IMR-90 (cell line): ENCODE data around the gene TFDP2. TPM values are rescaled to one million over a fixed set of nuclear protein-coding genes. Genes with fewer than 3 reads are reported as not detected.

Experiments
- ATAC-seq: fragments of 200-7000 bp; cut with Tn5 transposase; 2 replicates; pipeline ENCODE4 v1.9.1; 2020; ENCODE audit warnings: low read depth, mild to moderate bottlenecking, moderate library complexity
- BruUV-seq: library from RNA; stranded (reverse); fragments of 400-500 nt; replicated peaks from 2 replicates; lab custom pipeline; 2021; lab: Mats Ljungman, UMichigan
- CTCF ChIA-PET: fragments of 300-600 bp; formaldehyde crosslinking; extraction: SDS; loops from one replicate; lab custom pipeline; 2021; ENCODE audit warnings: antibody characterized with exemption; lab: Yijun Ruan, JAX
- POLR2A ChIA-PET: fragments of 300-600 bp; sonication (Branson Sonifier 250); formaldehyde crosslinking; loops from one replicate; lab custom pipeline; 2022; ENCODE audit warnings: antibody characterized with exemption; ENCODE audit not compliant: unreplicated experiment; lab: Charles Lee
- DNase-seq: peaks from one replicate; pipeline ENCODE4 v3.0.0; 2013
- H2AFZ ChIP-seq: replicated peaks from 2 replicates; pipeline ENCODE3; 2013; ENCODE audit warnings: low read length, mild to moderate bottlenecking; ENCODE audit not compliant: poor library complexity
- H2AK5ac ChIP-seq: 2 replicates; pipeline ENCODE4 v1.6.1; 2013; ENCODE audit warnings: low read depth, low read length, inconsistent platforms
- H2AK9ac ChIP-seq: replicated peaks from 2 replicates; pipeline ENCODE3; 2013; ENCODE audit warnings: mild to moderate bottlenecking, low read depth, low read length, moderate library complexity; ENCODE audit not compliant: poor library complexity
- H2BK120ac ChIP-seq: 2 replicates; pipeline ENCODE4 v1.6.1; 2013; ENCODE audit warnings: low read depth, low read length, inconsistent platforms
- H2BK15ac ChIP-seq: 3 replicates; pipeline ENCODE4 v1.6.1; 2013; ENCODE audit warnings: low read depth, low read length, inconsistent platforms
- H2BK20ac ChIP-seq: 2 replicates; pipeline ENCODE4 v1.6.1; 2013; ENCODE audit warnings: low read depth, mild to moderate bottlenecking, inconsistent platforms, low read length, moderate library complexity
- H2BK5ac ChIP-seq: 2 replicates; pipeline ENCODE4 v1.6.1; 2013; ENCODE audit warnings: mild to moderate bottlenecking, low read depth, low read length, inconsistent platforms; ENCODE audit not compliant: poor library complexity, severe bottlenecking
- H3K14ac ChIP-seq: replicated peaks from 2 replicates; pipeline ENCODE4 v1.6.1; 2013; ENCODE audit warnings: low read depth, low read length, inconsistent platforms
- H3K18ac ChIP-seq: 2 replicates; pipeline ENCODE4 v1.6.1; 2013; ENCODE audit warnings: low read depth, low read length, control low read depth
- H3K23ac ChIP-seq: 2 replicates; pipeline ENCODE4 v1.6.1; 2013; ENCODE audit warnings: low read depth, low read length, inconsistent platforms
- H3K27ac ChIP-seq: 2 replicates; pipeline ENCODE4 v1.5.1; 2013; ENCODE audit warnings: mild to moderate bottlenecking, control low read depth, low read length; ENCODE audit not compliant: insufficient read depth
- H3K27me3 ChIP-seq: 2 replicates; pipeline ENCODE4 v1.6.1; 2013; ENCODE audit warnings: low read length; ENCODE audit not compliant: control insufficient read depth, insufficient read depth
- H3K36me3 ChIP-seq: 2 replicates; pipeline ENCODE4 v1.6.1; 2013; ENCODE audit warnings: low read length, mixed read lengths; ENCODE audit not compliant: control insufficient read depth, insufficient read depth
- H3K4ac ChIP-seq: 2 replicates; pipeline ENCODE4 v1.6.1; 2013; ENCODE audit warnings: low read depth, low read length, inconsistent platforms
- H3K4me1 ChIP-seq: 2 replicates; pipeline ENCODE4 v1.6.1; 2013; ENCODE audit warnings: low read length, mixed read lengths; ENCODE audit not compliant: control insufficient read depth, insufficient read depth
- H3K4me2 ChIP-seq: 2 replicates; pipeline ENCODE4 v1.6.1; 2013; ENCODE audit warnings: low read depth, mild to moderate bottlenecking, control low read depth, low read length, moderate library complexity
- H3K4me3 ChIP-seq: 2 replicates; pipeline ENCODE4 v1.5.1; 2013; ENCODE audit warnings: low read depth, mild to moderate bottlenecking, control low read depth, low read length, moderate library complexity; ENCODE audit not compliant: insufficient read depth
- H3K56ac ChIP-seq: 2 replicates; pipeline ENCODE4 v1.6.1; 2013; ENCODE audit warnings: low read length, inconsistent platforms; ENCODE audit not compliant: insufficient read depth; ENCODE audit errors: extremely low read depth
- H3K79me1 ChIP-seq, 2 experiments: 2 replicates each; pipeline ENCODE4 v1.6.1; 2013; ENCODE audit warnings: low read length in 2 of 2, inconsistent platforms in 1 of 2, low read depth in 1 of 2
- H3K9ac ChIP-seq: 2 replicates; pipeline ENCODE4 v1.6.1; 2013; ENCODE audit warnings: low read depth, low read length, control low read depth
- H3K9me1 ChIP-seq: 2 replicates; pipeline ENCODE4 v1.6.1; 2013; ENCODE audit warnings: low read length, inconsistent platforms; ENCODE audit not compliant: insufficient read depth
- H3K9me3 ChIP-seq: 2 replicates; pipeline ENCODE4 v1.6.1; 2013; ENCODE audit warnings: low read length; ENCODE audit not compliant: control insufficient read depth, insufficient read depth
- H4K20me1 ChIP-seq: 2 replicates; pipeline ENCODE4 v1.6.1; 2013; ENCODE audit warnings: low read length, inconsistent platforms; ENCODE audit not compliant: insufficient read depth
- H4K5ac ChIP-seq: 2 replicates; pipeline ENCODE4 v1.6.1; 2013; ENCODE audit warnings: mild to moderate bottlenecking, low read depth, low read length, control low read depth
- H4K8ac ChIP-seq, 2 experiments: 2 replicates each; pipeline ENCODE4 v1.6.1; 2013; ENCODE audit warnings: low read depth in 2 of 2, low read length in 2 of 2, control low read depth in 1 of 2, inconsistent platforms in 1 of 2
- H4K91ac ChIP-seq: 2 replicates; pipeline ENCODE4 v1.6.1; 2013; ENCODE audit warnings: low read depth, low read length, inconsistent platforms; ENCODE audit not compliant: insufficient read depth
- BHLHE40 ChIP-seq: fragments of 150-350 bp; IDR thresholded peaks from 2 replicates; pipeline ENCODE4 v1.6.1; 2016; ENCODE audit warnings: mild to moderate bottlenecking, low read depth, low read length
- CEBPB ChIP-seq: IDR thresholded peaks from 2 replicates; pipeline ENCODE4 v1.6.1; 2012; ENCODE audit warnings: low read depth, low read length, improper control_type of control experiment
- CHD1 ChIP-seq: IDR thresholded peaks from 2 replicates; pipeline ENCODE4 v1.6.1; 2012; ENCODE audit warnings: low read depth, low read length, improper control_type of control experiment
- CTCF ChIP-seq: conservative IDR thresholded peaks from 2 replicates; pipeline ENCODE4 v1.5.1; 2012; ENCODE audit warnings: mild to moderate bottlenecking, low read depth, low read length, improper control_type of control experiment
- ELK1 ChIP-seq: fragments of 150-350 bp; IDR thresholded peaks from 2 replicates; pipeline ENCODE4 v1.6.1; 2016; ENCODE audit warnings: low read depth, mild to moderate bottlenecking, low read length, moderate library complexity, borderline replicate concordance
- FOS ChIP-seq: fragments of 150-350 bp; IDR thresholded peaks from 2 replicates; pipeline ENCODE4 v1.6.1; 2016; ENCODE audit warnings: low read depth, low read length
- MAFK ChIP-seq: IDR thresholded peaks from 2 replicates; pipeline ENCODE4 v1.6.1; 2012; ENCODE audit warnings: low read depth, low read length, improper control_type of control experiment
- MAZ ChIP-seq: IDR thresholded peaks from 2 replicates; pipeline ENCODE4 v1.6.1; 2012; ENCODE audit warnings: low read depth, mild to moderate bottlenecking, low read length, improper control_type of control experiment, moderate library complexity, borderline replicate concordance
- MXI1 ChIP-seq: IDR thresholded peaks from 2 replicates; pipeline ENCODE4 v1.6.1; 2012; ENCODE audit warnings: low read depth, mild to moderate bottlenecking, low read length, moderate library complexity, borderline replicate concordance
- NFE2L2 ChIP-seq: fragments of 150-350 bp; IDR thresholded peaks from 2 replicates; pipeline ENCODE4 v1.6.1; 2016; ENCODE audit warnings: low read depth, mild to moderate bottlenecking, low read length
- POLR2A ChIP-seq: IDR thresholded peaks from 2 replicates; pipeline ENCODE4 v1.6.1; 2012; ENCODE audit warnings: mild to moderate bottlenecking, low read depth, low read length
- RAD21 ChIP-seq: IDR thresholded peaks from 2 replicates; pipeline ENCODE4 v1.6.1; 2012; ENCODE audit warnings: low read length, improper control_type of control experiment
- RCOR1 ChIP-seq: IDR thresholded peaks from 2 replicates; pipeline ENCODE4 v1.6.1; 2012; ENCODE audit warnings: mild to moderate bottlenecking, low read length, improper control_type of control experiment; ENCODE audit not compliant: insufficient replicate concordance
- RFX5 ChIP-seq: IDR thresholded peaks from 2 replicates; pipeline ENCODE4 v1.8.0; 2012; ENCODE audit warnings: low read depth, mild to moderate bottlenecking, low read length, moderate library complexity
- SMC3 ChIP-seq: fragments of 150-350 bp; IDR thresholded peaks from 2 replicates; pipeline ENCODE4 v1.6.1; 2016; ENCODE audit warnings: low read depth, mild to moderate bottlenecking, antibody characterized with exemption, low read length, moderate library complexity
- whole genome bisulfite sequencing, 2 experiments: methylation state at CpG; one replicate each; pipeline versions ENCODE4 v1.1.5 to v1.1.7; 2013; ENCODE audit warnings: missing lambda C conversion rate in 2 of 2; ENCODE audit not compliant: insufficient read length in 1 of 2; ENCODE audit errors: extremely low coverage in 2 of 2; 5-methylcytosine and 5-hydroxymethylcytosine counted together
- dilution Hi-C: fragments of 300-500 bp; cut with HindIII; formaldehyde crosslinking; loops from one replicate; pipeline ENCODE4 v1.14.3; 2018; ENCODE audit warnings: low sequenced_read_pairs; ENCODE audit not compliant: unreplicated experiment
- in situ Hi-C: fragments of 300-500 bp; cut with MboI; formaldehyde crosslinking; loops from 3 replicates; pipeline ENCODE4 v1.14.3; 2019; ENCODE audit warnings: low sequenced_read_pairs, inconsistent platforms, mixed read lengths
- intact Hi-C: fragments of 100-400 bp; cut with micrococcal nuclease; formaldehyde crosslinking; loops from 2 replicates; pipeline ENCODE4 v1.10.0; 2022
- polyA plus RNA-seq, 3 experiments: library from polyadenylated mRNA; depleted of rRNA; stranded (reverse); fragments of >200 nt; gene quantifications; 2 replicates each; pipeline ENCODE4 v1.2.3, GENCODE V29; 2012; ENCODE audit warnings: low replicate concordance in 1 of 3
- total RNA-seq: library from RNA; depleted of rRNA; stranded (reverse); fragments of >200 nt; gene quantifications from 2 replicates; pipeline ENCODE4 v1.2.3, GENCODE V29; 2012
- TF ChIP-seq, protein P1 (sequence below): fragments of 150-350 bp; IDR thresholded peaks from 2 replicates; pipeline ENCODE4 v1.6.1; 2017; ENCODE audit warnings: mild to moderate bottlenecking, antibody characterized with exemption, low read length, low read depth

The TFDP2 gene
- total and polyA plus RNA-seq, 2 of the 4 experiments (the other 2 are of a cell fraction): 10.7 to 23.7 TPM

- Histone ChIP-seq H2BK120ac (no peak overlapping the region), H3K9me3 (no peaks in the 10 kb centered on the region), H2AFZ (no peak overlapping the region), H3K18ac (no peak overlapping the region), H3K36me3 (no peaks in the 10 kb centered on the region), H3K23ac (no peak overlapping the region), H3K79me1 (no peaks in the 10 kb centered on the region), H3K14ac (no peak overlapping the region), H2BK20ac (no peak overlapping the region), H2BK15ac (no peak overlapping the region), H4K20me1 (no peaks in the 10 kb centered on the region), H3K4me3 (no peak overlapping the region), H3K4ac (no peak overlapping the region), H3K4me1 (no peaks in the 10 kb centered on the region), H3K4me2 (no peak overlapping the region), H4K8ac (no peak overlapping the region), H2AK5ac (no peak overlapping the region), H3K56ac (no peak overlapping the region), H3K9me1 (no peaks in the 10 kb centered on the region; the same call in 1 of the 2 replicates), H2BK5ac (no peak overlapping the region), H4K91ac (no peak overlapping the region), H3K9ac (no peak overlapping the region), H2AK9ac (no peak overlapping the region), H3K27me3 (no peaks in the 10 kb centered on the region), H3K27ac (no peak overlapping the region), H4K5ac (no peak overlapping the region)
- ATAC-seq (no peak), DNase-seq (no peak)
- CTCF ChIA-PET: no interaction called here
- dilution Hi-C loops: no loop called here
- BruUV-seq: no TSS peak
- intact Hi-C loops: no loop called here
- WGBS, 2 experiments: no CpG with 5 or more reads among the region's 4 CpGs
- in situ Hi-C loops: no loop called here
- no peak for TF ChIP-seq SMC3
- TF ChIP-seq ELK1: no peak
- TF ChIP-seq NFE2L2: no peak
- TF ChIP-seq RCOR1: no peak
- TF ChIP-seq CEBPB: no peak
- TF ChIP-seq RAD21: no peak
- TF ChIP-seq MXI1: no peak
- TF ChIP-seq, protein P1, sequence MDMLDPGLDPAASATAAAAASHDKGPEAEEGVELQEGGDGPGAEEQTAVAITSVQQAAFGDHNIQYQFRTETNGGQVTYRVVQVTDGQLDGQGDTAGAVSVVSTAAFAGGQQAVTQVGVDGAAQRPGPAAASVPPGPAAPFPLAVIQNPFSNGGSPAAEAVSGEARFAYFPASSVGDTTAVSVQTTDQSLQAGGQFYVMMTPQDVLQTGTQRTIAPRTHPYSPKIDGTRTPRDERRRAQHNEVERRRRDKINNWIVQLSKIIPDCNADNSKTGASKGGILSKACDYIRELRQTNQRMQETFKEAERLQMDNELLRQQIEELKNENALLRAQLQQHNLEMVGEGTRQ: no peak
- TF ChIP-seq FOS: no peak
- no peak for TF ChIP-seq BHLHE40
- no peak for TF ChIP-seq POLR2A
- TF ChIP-seq CHD1: no peak
- no peak for TF ChIP-seq RFX5
- TF ChIP-seq MAZ: no peak
- no peak for TF ChIP-seq CTCF
- TF ChIP-seq MAFK: no peak
- POLR2A ChIA-PET: no interaction called here
Observed at GRCh38 chr3:142077155-142077858, 72.0 kb downstream of the TFDP2 start.
